Activated T-cell treated with anti-CD3 and anti-CD28 coated beads, Interleukin-2, amount 50 U/mL, for 24 hours (primary cell): ENCODE measurements around the gene GBA3.

Source experiments
- DNase-seq: peaks from one replicate; pipeline ENCODE4 v3.0.0-alpha.2; 2020
- H3K27ac Mint-ChIP-seq: 2 replicates; pipeline ENCODE4 v1.8.0; 2020; ENCODE audit warnings: mild to moderate bottlenecking, mixed read lengths
- H3K27me3 Mint-ChIP-seq: 2 replicates; pipeline ENCODE4 v1.8.0; 2020; ENCODE audit warnings: mixed read lengths
- H3K36me3 Mint-ChIP-seq: 2 replicates; pipeline ENCODE4 v1.8.0; 2020; ENCODE audit warnings: low read depth, mixed read lengths
- H3K4me1 Mint-ChIP-seq: 2 replicates; pipeline ENCODE4 v1.8.0; 2020; ENCODE audit warnings: low read depth, mixed read lengths
- H3K4me3 Mint-ChIP-seq: 2 replicates; pipeline ENCODE4 v1.8.0; 2020; ENCODE audit warnings: mild to moderate bottlenecking, moderate library complexity, mixed read lengths
- H3K9me3 Mint-ChIP-seq: 2 replicates; pipeline ENCODE4 v1.8.0; 2020; ENCODE audit warnings: mixed read lengths

The GBA3 gene

DNA sequence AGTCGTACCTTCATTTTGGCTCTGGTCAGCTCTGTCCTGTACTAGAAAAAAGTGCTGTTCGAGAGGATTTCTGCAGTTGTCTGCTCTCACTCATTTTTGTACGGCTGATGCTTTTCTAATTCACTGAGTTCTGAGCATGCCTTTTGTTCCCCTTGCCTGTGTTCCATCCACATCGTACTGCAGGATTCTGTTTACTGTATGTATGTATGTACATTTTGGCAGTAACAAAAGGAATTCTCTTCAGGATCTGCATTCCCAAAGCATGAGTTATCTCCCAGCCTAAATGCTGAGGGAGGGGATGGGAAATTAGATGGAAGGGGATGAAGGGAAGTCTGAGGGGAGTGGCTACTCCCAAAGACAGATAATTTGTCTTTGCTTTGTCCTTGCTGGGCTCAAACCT, 87.6 kb downstream of the GBA3 start:
- no peak overlapping the region for H3K4me3 Mint-ChIP-seq
- H3K36me3 Mint-ChIP-seq: no peaks in the 10 kb centered on the region
- H3K27ac Mint-ChIP-seq: no peak overlapping the region
- DNase-seq: no peak
- no peaks in the 10 kb centered on the region for H3K4me1 Mint-ChIP-seq
- peaks cover 14% of the 10 kb centered on the region for H3K9me3 Mint-ChIP-seq
- no peaks in the 10 kb centered on the region for H3K27me3 Mint-ChIP-seq

DNA sequence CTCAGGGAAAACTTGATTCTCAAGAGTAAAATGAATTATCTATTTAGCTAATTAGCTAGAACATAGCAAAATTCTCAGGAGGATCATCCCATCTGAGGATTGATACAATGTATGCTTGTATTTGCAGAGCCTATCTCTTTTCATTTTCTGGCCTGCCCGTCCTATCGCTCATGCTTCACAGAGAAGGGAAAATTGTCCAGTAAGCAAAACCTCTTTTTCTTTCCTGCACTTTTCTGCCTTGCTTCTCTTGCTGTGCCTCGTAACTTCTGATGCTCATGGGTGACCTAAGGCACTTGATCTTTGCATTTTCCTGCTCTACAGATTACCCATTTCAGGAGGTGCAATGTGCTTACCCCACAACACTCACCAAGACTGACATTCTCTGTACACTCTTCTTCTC, 88.1 kb downstream of the GBA3 start:
- H3K27ac Mint-ChIP-seq: no peak overlapping the region
- peaks cover 10% of the 10 kb centered on the region for H3K9me3 Mint-ChIP-seq
- H3K4me1 Mint-ChIP-seq: no peaks in the 10 kb centered on the region
- H3K27me3 Mint-ChIP-seq: no peaks in the 10 kb centered on the region
- no peak for DNase-seq
- no peak overlapping the region for H3K4me3 Mint-ChIP-seq
- no peaks in the 10 kb centered on the region for H3K36me3 Mint-ChIP-seq

DNA sequence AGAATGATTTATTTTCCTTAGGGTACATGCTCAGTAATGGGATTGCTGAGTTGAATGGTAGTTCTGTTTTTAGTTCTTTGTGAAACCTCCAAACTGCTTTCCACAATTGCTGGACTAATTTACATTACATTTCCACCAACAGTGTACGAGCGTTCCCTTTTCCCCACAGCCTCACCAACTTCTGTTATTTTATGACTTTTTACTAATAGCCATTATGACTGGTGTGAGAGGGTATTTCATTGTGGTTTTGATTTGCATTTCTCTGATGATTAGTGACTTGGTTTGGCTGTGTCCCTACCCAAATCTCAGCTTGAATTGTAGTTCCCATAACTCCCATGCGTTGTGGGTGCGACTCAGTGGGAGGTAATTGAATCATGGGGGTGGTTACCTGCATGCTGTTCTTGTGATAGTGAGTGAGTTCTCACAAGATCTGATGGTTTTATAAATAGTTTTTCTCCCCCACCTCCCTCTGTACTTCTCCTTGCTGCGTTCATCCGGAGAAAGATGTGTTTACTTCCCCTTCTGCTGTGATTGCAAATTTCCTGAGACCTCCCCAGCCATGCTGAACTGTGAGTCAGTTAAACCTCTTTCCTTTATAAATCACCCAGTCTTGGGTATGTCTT, 95.1 kb downstream of the GBA3 start:
- Mint-ChIP-seq H3K27me3 (no peaks in the 10 kb centered on the region), H3K27ac (no peak overlapping the region), H3K36me3 (no peaks in the 10 kb centered on the region), H3K4me1 (no peaks in the 10 kb centered on the region), H3K9me3 (peaks cover 2% of the 10 kb centered on the region), H3K4me3 (no peak overlapping the region)
- DNase-seq: no peak

DNA sequence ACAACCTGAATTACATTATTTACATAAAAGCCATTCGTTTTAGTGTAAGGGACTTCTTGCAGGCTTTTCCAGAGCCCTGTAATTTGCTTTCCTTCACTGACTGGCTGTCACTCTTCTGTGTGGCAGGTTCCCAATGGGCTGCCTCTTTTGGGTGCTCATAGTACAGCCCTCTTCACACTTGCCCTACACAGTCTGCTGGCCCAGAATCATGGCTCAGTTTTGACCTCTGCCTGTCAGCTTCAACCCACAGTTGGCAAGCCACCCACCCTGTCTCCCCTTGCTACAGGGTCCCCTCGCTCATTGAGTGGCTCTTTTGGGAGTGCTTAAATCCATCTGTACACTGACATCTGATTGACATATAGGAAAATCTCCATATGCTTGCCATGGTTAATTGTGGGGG, 97.9 kb downstream of the GBA3 start:
- Mint-ChIP-seq H3K4me3 (no peak overlapping the region), H3K9me3 (peaks cover 2% of the 10 kb centered on the region), H3K4me1 (no peaks in the 10 kb centered on the region), H3K27ac (no peak overlapping the region), H3K36me3 (no peaks in the 10 kb centered on the region), H3K27me3 (no peaks in the 10 kb centered on the region)
- DNase-seq: no peak

DNA sequence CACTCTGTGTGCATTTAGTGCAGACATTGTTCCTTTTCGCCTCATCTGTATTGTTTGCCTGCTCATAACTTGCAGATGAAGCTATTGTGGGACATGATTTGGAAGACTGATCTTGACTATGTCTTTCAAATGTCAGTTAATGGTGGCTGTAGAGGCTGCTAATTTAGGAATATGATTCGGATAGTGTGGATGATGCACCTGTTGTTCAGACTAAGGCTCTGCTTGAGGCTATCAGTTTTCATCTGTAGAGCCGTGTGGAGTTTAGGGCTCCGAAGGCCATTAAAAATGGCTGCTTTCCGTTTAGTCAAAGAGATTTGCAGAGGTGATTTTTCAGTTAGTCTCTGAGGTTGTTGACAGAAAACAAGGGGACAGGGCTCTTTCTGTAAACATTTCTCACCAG, 102.0 kb downstream of the GBA3 start:
- DNase-seq: no peak
- no peaks in the 10 kb centered on the region for H3K27me3 Mint-ChIP-seq
- H3K9me3 Mint-ChIP-seq: no peaks in the 10 kb centered on the region
- H3K36me3 Mint-ChIP-seq: no peaks in the 10 kb centered on the region
- no peaks in the 10 kb centered on the region for H3K4me1 Mint-ChIP-seq
- H3K4me3 Mint-ChIP-seq: no peak overlapping the region
- H3K27ac Mint-ChIP-seq: no peak overlapping the region

DNA sequence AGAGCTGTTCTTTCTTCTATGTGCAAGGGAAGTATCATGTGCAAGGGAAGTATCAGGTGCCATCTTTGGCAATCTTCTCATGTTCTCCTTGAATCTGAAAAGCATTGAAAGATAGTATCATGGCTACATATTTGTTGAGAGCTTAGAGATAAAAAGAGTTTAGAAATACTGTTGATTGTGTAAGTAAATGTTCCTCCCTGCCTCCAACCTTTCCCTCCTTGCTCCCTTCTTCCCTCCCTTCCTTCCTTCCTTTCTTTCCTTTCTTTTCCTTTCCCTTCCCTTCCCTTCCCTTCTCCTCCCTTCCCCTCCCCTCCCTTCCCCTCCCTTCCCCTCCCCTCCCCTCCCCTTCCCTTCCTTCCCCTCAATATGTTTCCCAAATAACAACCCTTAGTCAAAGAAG, 108.7 kb downstream of the GBA3 start:
- Mint-ChIP-seq H3K27ac (no peak overlapping the region), H3K36me3 (no peaks in the 10 kb centered on the region), H3K4me3 (no peak overlapping the region), H3K27me3 (no peaks in the 10 kb centered on the region), H3K4me1 (no peaks in the 10 kb centered on the region), H3K9me3 (peaks cover 6% of the 10 kb centered on the region)
- DNase-seq: no peak

DNA sequence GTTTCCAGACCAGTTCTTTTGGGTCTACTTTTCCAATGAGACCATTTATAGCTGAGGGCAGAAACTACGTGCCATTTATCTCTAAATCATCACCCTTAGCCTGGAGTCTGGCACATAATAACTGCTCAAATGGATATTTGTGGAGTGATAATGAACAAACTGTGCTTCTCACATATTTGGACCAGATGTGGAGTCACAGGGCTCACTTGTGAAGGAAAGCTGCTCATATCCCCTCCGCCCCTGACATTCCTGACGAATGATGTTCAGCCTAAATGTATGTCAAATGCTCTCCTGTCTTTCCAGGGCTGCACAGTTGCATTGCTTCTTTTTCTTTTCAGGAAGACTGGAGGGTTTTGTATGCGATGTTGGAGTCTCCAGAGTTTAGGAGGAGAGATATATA, 110.1 kb downstream of the GBA3 start:
- DNase-seq: no peak
- no peaks in the 10 kb centered on the region for H3K4me1 Mint-ChIP-seq
- no peaks in the 10 kb centered on the region for H3K27me3 Mint-ChIP-seq
- H3K4me3 Mint-ChIP-seq: no peak overlapping the region
- no peak overlapping the region for H3K27ac Mint-ChIP-seq
- no peaks in the 10 kb centered on the region for H3K36me3 Mint-ChIP-seq
- H3K9me3 Mint-ChIP-seq: peaks cover 6% of the 10 kb centered on the region

DNA sequence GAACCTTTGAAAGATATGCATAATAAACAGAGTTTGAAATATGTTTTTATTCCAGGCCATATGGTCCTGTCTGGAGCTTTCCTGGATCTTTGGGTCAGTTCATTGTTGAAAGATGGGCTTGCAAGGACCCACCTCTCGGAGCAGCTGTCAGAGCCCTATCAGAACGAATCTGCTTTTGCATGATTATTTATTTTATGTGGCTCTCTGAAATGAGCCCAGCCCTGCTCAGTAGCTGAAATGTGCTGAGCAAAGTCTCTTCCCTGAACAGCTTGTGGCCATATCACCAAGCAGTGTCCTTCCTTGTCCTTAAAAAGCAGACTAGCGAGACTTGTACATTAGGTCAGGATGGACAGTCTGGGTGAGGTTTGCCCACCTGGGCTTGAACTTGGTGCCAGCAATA, 110.8 kb downstream of the GBA3 start:
- no peaks in the 10 kb centered on the region for H3K4me1 Mint-ChIP-seq
- no peak for DNase-seq
- H3K27ac Mint-ChIP-seq: no peak overlapping the region
- H3K27me3 Mint-ChIP-seq: no peaks in the 10 kb centered on the region
- H3K4me3 Mint-ChIP-seq: no peak overlapping the region
- no peaks in the 10 kb centered on the region for H3K36me3 Mint-ChIP-seq
- H3K9me3 Mint-ChIP-seq: peaks cover 6% of the 10 kb centered on the region

DNA sequence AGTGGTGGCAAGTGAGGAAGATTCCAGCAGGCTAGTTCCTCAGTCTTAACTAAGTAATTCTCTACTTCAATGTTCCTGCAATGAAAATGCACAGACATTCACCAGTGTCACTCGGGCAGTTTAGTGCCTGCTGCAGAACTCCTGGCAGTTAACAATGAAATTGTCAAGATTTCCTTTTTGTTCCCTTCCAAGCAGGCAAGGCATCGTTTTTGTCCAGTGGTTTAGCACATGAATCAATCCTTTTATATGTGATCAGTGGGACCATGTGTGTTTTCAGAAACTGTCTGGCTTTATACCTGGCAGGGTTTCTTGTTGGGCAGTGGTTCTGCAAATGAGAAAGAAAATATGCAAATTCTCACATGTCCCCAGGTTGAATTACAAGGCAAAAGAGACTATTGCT, 122.2 kb downstream of the GBA3 start:
- H3K9me3 Mint-ChIP-seq: peaks cover 4% of the 10 kb centered on the region
- H3K4me3 Mint-ChIP-seq: no peak overlapping the region
- H3K36me3 Mint-ChIP-seq: no peaks in the 10 kb centered on the region
- no peak for DNase-seq
- no peaks in the 10 kb centered on the region for H3K4me1 Mint-ChIP-seq
- no peak overlapping the region for H3K27ac Mint-ChIP-seq
- H3K27me3 Mint-ChIP-seq: no peaks in the 10 kb centered on the region

DNA sequence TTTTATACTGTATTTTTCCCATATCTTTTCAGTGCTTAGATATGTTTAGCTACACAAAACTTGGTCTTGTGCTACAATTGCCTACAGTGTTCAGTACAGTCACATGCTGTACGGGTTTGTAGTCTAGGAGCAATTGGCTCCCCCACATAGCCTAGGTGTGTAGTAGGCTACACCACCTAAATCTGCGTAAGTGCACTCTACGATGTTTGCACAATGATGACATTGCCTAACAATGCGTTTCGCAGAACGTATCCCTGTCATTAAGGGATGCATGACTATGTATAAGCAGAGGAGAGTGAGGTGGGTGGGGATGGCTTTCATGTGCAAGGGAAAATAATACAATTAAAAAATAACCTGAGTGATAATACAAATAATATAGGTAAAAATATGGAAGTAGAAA, 131.4 kb downstream of the GBA3 start:
- Mint-ChIP-seq H3K4me1 (no peaks in the 10 kb centered on the region), H3K36me3 (no peaks in the 10 kb centered on the region), H3K27ac (no peak overlapping the region), H3K4me3 (no peak overlapping the region), H3K9me3 (peaks cover 4% of the 10 kb centered on the region), H3K27me3 (no peaks in the 10 kb centered on the region)
- no peak for DNase-seq

DNA sequence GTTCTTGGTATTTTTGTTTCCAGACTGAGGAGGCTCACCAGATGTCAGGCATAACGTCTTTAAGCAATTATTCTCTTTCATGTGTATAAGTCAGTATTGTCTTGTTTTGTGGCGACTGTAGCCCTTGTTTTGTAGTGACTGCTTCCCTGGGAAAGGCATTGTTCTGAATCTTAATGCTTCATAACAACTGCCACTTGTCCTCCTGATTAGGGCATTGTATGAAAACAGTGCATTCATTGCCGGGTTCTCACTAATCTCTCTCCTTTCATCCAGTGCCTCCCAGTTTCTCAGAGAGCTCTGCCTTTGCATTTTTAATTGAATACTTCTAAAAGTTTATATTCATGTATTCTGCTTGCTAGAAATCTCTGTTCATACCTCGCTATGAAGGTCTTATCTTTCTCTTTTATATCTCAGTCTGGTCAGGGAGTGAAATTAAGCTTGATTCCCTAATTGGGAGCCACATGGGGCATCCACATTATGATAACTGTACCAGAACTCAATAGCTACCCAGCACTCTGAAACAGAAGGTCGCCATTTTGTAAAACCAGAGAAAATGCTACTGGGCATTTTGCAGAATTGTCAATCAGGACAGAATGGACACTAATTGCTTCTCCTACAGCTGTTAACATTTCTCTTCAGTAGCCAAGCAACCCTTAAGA, 149.8 kb downstream of the GBA3 start:
- Mint-ChIP-seq H3K4me1 (no peaks in the 10 kb centered on the region), H3K36me3 (no peaks in the 10 kb centered on the region), H3K27me3 (no peaks in the 10 kb centered on the region)

DNA sequence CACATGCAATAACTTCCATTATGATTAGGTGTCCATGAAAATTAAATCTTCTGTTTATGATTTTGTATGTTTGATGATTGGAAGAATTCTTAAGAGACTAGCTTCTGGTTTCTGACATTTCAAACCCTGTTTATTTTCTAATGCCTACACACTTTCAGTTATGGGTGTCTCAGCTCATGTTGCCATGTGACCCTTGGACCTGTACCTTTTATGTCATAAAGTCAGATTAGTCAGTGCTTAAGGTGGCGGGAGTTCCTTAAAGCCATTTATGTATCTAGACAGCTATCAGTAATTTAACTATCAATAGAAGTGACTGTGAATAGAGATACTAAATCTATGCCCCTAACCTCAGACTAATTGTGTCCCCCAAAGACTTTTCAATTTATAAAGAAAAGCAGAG, 155.6 kb downstream of the GBA3 start:
- Mint-ChIP-seq H3K27me3 (no peaks in the 10 kb centered on the region), H3K27ac (no peak overlapping the region), H3K4me1 (no peaks in the 10 kb centered on the region), H3K4me3 (no peak overlapping the region), H3K9me3 (no peaks in the 10 kb centered on the region), H3K36me3 (no peaks in the 10 kb centered on the region)
- DNase-seq: no peak

More for the DNA sequence above, 149.8 kb downstream of the GBA3 start:
- no peak overlapping the region for H3K27ac Mint-ChIP-seq
- peaks cover 5% of the 10 kb centered on the region for H3K9me3 Mint-ChIP-seq
- DNase-seq: no peak
- no peak overlapping the region for H3K4me3 Mint-ChIP-seq

DNA sequence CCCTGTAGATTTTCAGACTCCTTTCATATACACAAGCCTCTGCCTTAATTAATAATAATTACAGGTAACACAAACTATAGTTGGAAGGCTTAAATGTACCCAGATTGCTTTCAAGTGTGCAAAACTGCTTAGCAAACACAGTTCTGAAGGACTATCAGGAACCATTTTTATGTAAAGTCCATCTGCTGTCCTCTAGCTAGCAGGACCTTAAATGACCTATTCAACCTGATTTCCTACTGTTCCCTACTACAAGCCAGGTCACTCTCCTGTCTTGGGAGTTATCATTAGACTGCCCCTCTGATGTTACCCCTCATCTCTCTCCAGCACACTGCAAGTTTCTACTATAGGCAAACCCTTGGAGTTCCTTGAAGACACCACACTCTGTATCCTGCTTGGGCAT, 157.3 kb downstream of the GBA3 start:
- Mint-ChIP-seq H3K27me3 (no peaks in the 10 kb centered on the region), H3K4me1 (no peaks in the 10 kb centered on the region), H3K9me3 (no peaks in the 10 kb centered on the region), H3K4me3 (no peak overlapping the region), H3K27ac (no peak overlapping the region), H3K36me3 (no peaks in the 10 kb centered on the region)
- DNase-seq: no peak

DNA sequence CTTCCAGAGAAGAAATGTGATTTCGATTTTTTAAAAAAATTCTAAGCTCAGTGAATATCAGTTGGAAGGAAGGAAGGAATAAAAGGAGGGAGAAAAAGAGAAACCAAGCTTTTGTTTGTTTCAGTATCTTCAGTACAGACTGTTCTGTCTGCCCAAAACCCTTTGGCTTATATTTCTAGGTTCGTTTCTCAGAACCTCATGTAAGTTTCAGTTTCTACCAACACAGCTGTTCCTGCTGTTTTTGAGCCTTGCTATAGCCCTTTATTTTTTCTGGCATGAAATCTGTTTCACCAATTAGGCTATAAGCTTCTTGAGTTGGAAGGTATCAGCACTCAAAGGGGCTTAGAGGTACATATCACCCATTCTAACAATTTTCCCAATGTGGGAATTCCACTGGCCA, 157.9 kb downstream of the GBA3 start:
- Mint-ChIP-seq H3K4me1 (no peaks in the 10 kb centered on the region), H3K4me3 (no peak overlapping the region), H3K36me3 (no peaks in the 10 kb centered on the region), H3K27me3 (no peaks in the 10 kb centered on the region), H3K9me3 (no peaks in the 10 kb centered on the region), H3K27ac (no peak overlapping the region)
- DNase-seq: no peak

DNA sequence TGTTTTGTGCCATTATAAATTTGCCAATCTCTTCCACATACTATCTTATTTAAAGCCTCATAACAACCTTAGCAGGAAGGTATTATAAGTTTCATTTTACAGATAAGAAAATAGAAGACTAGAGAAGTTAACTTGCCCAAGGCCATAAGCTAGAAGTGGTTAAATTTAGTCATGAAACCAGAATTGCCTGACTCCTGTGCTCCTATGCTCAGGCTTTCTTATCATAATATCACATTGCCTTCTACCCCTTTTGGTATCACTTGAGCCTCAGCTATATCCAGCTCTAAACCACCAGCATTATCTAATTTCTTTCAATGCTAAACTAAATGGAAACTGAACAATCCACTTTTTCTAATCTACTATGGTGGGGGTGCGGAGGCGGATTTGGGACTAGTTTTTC, 164.7 kb downstream of the GBA3 start:
- no peaks in the 10 kb centered on the region for H3K9me3 Mint-ChIP-seq
- DNase-seq: no peak
- no peaks in the 10 kb centered on the region for H3K36me3 Mint-ChIP-seq
- H3K27me3 Mint-ChIP-seq: no peaks in the 10 kb centered on the region
- H3K4me3 Mint-ChIP-seq: no peak overlapping the region
- H3K4me1 Mint-ChIP-seq: no peaks in the 10 kb centered on the region
- no peak overlapping the region for H3K27ac Mint-ChIP-seq

DNA sequence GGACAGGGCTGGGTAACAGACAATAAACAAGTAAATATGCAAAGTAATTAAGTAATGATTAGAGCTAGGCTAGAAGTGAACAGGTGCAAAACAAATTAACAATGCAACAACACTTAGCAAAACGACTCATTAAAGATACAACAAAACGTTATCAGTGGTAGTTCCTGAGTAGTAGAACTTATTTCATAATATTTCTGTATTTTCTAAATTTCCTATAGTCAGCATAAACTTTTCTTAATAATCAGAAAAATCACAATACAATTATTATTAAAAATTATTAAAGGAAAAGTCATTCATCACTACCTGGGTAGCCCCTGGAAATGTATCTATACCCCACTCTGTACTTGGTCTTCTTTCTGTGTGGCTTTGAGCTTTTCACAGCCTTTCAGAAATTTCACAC, 166.6 kb downstream of the GBA3 start:
- H3K9me3 Mint-ChIP-seq: no peaks in the 10 kb centered on the region
- H3K27ac Mint-ChIP-seq: no peak overlapping the region
- H3K4me1 Mint-ChIP-seq: no peaks in the 10 kb centered on the region
- no peaks in the 10 kb centered on the region for H3K36me3 Mint-ChIP-seq
- DNase-seq: no peak
- no peaks in the 10 kb centered on the region for H3K27me3 Mint-ChIP-seq
- no peak overlapping the region for H3K4me3 Mint-ChIP-seq
